GM19468 (cell line): ENCODE data around the gene SNX21.
"Not testable (repeated sequence)": the region's sequence is repeated elsewhere in the genome, so short reads cannot be mapped to it uniquely, and the experiment has no call there.

Experiments
- ATAC-seq: cut with Tn5 transposase; IDR thresholded peaks from one replicate; pipeline ENCODE4 v1.9.1; 2021; ENCODE audit warnings: mild to moderate bottlenecking, moderate library complexity, moderate number of reproducible peaks; ENCODE audit not compliant: unreplicated experiment; ENCODE audit errors: extremely low read depth

SNX21 gene

DNA sequence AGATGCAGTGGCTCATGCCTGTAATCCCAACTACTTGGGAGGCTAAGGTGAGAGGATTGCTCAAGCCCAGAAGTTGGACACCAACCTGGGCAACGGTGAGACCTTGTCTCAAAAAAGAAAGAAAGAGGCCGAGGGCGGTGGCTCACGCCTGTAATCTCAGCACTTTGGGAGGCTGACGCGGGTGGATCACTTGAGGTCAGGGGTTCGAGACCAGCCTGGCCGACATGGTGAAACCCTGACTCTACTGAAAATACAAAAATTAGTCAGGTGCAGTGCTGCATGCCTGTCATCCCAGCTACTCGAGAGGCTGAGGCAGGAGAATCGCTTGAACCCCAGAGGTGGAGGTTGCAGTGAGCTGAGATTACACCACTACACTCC lies 40.5 kb downstream of the SNX21 start:
- not testable (repeated sequence) for ATAC-seq

DNA sequence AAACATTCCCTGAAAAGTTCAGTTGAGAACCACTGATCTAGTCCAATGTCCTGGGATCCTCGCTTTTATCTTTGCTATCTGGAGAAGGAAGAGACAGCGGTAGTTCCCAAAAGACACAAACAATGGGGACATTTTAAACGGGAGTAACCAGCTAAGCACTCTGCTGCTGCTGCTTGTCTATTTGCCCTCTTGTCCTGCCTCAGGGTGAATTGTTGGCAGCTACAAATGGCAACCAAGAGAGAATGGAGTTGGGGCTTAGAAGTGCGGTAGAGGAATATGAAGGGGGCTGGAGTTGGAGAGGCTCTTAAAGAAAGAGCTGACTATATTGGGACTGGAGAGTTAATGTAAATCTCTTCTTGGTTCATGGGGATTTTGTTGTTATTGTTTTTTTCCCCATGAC lies 41.0 kb downstream of the SNX21 start:
- no peak for ATAC-seq

DNA sequence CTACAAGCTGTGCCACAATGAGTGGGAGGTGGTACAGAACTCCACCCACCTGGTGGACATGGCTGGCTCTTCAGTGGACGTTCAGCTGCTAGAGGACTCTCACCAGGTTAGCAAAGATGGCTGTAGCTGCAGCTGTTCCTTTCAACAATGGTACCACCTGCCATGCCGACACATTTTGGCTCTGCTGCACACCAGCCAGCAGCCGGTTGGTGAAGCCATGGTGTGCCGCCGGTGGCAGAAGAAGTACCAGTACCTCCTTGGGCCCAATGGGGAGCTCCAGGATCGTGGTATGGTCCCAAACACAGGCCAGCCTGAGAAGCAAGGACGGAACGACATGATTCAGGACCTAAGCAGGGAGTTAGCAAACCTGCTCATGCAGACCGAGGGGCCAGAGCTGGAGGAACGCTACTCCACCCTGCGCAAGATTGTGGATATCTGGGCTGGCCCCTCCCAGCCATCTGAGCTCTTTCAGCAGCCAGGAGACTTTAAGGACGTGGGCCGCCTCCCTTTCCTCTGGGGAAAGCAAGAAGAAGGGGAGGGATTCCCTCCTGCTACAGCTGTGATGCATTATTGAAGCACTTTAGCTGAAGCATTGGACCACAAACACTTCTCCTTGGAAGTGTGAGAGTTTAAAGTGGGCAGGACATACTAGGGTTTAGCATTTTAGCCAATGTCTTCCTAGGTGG lies 44.6 kb downstream of the SNX21 start:
- no peak for ATAC-seq

DNA sequence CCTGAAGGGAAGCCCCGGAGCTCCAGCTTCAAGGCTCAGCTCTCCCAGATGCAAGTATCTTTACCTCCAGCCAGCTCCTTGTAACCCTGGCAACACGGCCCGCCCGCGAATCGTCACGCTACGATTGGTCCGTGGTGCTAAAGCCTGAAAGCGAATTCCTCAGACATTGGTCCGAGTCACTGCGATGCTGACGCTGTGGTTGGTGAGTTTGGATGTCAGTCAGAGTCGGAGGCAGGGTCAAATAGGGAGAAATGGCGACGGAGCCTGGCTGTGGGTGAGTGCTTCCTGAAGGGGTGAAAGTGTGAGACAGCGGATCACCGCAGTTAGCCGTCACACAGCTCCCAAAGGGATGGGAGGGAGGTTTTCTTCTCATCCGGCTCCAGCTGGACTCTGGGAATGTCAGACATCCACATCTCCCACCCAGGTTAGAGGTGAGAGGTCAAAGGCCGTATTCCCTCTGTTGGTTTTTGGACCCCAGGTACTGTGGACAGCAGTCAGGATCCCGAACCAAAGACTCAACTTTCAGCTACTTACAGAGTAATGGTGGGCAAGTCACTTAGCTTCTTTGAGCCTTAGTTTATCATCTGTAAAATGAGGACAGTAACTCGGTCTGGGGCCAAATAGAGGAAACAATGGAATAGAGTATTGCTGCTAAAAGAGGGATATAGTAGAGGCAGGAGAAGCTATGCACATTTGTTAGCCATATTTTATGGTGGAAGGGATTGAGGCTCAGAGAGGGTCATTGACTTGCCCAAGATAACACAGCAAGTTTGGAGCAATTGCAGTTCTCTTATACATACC lies 47.6 kb downstream of the SNX21 start, which contains the start of gene ZSWIM1:
ZSWIM1 (plus strand) TSS at position 240 of the 801 bp plus-strand sequence. CDS start 1,366 bp downstream, outside the sequence.
- peak; percentile 95 for ATAC-seq

DNA sequence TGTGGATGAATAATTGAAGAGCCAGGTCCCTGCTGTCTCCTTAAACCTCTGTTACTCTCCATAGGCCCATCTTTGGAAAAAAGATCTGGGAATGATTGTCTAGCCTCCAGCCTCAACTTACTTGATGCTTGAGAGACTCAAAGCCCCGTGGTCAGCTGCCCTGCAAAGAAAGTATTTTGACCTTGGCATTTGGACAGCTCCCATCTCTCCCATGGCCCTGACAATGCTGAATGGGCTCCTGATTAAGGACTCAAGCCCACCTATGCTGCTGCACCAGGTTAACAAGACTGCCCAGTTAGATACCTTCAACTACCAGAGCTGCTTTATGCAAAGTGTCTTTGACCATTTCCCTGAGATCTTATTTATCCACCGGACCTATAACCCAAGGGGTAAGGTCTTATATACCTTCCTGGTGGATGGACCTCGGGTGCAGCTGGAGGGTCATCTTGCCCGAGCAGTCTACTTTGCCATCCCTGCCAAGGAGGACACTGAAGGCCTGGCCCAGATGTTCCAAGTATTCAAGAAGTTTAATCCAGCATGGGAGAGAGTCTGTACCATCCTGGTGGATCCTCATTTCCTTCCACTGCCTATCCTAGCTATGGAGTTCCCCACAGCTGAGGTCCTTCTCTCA lies 49.0 kb downstream of the SNX21 start:
- ATAC-seq = no peak

DNA sequence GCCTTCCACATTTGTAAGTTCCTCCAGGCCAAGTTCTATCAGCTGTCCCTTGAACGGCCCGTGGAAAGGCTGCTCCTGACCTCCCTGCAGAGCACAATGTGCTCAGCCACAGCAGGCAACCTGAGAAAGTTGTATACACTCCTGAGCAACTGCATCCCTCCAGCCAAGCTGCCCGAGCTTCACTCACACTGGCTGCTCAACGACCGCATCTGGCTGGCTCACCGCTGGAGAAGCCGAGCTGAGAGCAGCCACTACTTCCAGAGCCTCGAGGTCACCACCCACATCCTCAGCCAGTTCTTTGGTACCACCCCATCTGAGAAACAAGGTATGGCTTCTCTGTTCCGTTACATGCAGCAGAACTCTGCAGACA lies 49.5 kb downstream of the SNX21 start:
- no peak for ATAC-seq

DNA sequence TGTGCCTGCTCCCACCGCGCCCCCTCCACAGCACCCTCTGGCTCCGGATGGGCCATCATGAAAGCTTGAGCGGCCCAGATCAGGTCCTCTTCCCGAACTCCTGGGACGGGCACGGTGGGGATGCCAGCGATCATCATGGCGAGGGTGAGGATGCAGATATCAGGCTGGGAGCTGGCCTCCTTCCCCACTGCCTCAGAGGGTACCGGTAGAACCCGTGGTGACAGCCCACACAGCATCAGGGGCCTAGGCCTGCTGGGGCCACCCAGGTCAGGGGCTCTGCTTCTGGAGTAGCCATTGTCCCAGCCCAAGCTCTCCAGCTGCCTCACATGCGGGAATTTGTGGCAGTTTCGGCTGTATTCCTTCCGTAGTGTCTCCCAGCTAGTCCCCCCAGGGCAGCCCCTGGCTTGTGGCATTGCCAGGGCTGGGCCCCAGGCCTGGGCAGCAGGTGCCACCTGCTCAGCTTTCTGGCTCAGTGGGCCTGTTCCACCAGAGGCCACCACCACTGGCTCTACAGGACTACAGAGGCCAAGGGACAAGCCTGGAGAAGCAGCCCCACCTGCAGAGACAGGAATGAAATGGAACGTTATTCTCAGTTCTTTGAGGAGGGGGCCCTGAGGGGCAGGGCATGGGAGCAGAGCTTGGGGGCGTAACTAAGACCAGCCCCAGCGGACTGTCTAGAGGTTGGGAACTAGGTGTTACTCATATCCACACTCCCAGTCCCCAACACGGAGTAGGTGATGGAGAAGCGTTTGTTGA lies 53.2 kb downstream of the SNX21 start:
- ATAC-seq = no peak

DNA sequence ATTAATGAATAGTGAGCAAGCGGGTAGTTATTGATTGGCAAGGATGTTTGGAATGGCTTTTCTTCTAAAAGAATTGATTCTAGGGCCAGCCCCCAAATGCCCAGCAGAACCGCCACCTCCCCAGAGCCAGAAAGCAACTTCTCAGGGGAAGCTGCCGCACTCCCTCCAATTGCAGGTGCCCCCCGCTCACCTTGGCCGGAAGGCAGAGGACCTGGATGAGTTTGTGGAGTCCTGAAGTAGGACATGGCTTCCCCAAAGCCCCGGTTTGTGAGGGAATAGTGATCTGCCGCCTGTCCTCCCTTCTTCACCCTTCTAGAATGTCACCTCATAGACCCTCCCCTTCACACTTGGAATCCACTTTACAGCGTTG lies 53.7 kb downstream of the SNX21 start, which contains the start of gene SPATA25:
SPATA25 (minus strand) TSS at position 277 of the 370 bp plus-strand sequence; CDS start at position 245, 32 bp downstream.
- ATAC-seq = no peak

DNA sequence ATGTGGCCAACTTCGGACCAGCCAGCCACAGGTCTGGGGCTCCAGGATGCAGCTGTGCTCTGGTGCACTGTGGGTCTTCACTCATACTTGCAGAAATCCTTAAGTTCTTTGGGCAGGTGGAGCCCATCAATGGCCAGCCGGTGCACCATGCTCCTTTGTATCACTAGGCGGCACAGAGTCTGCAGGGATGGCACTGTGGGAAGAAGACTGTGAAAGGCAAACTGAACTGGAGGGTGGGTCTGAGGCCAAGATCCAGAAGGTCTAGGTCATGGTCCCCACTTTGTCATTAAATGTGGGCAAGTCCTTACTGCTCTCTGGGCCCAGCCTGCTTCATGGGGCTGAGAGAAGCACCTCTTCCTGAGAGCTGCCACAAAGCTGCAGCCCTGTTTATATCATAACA lies 55.1 kb downstream of the SNX21 start:
- no peak for ATAC-seq

DNA sequence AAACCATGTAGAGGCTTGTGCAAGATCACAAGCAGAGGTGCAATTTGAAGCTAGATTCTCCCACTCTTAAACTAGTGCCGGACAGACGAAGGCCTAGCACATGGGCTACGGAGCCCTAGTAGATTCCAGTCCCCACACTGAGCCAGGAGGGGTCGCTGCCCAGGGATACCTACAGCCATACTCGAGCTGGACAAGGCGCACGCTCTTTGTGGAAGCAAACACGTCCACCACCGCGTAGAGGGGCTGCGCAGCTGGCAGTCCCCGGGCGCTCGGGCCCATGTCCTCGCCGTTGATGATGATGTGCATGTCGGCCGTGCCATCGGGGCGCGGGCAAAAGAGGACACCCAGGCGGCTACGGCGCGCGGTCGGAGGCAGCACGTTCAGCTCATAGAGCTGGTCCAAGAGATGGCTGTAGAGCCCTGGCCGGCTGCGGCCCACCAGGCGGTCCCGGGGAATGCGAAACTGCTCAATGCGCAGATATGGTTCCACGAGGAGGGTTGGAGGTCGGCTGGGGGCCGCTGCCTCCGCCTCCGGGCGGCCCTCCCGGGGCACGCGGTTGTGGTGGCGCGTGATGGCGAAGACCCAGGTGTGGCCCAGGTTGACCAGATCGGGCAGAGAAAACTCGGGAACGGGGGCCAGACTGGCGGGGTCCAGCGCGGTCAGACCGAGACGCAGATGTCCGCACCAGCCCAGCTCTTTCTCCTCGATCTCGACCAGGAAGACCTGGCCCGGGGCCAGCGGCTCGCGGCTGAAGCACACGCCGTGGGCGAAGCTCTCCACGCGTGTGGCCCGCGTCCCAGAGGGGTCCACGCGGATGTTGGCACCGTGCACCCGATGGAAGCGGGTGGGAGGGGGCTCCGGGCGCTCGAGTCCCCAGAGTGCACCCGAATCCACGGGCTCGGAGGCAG lies 56.7 kb downstream of the SNX21 start:
- ATAC-seq = no peak

DNA sequence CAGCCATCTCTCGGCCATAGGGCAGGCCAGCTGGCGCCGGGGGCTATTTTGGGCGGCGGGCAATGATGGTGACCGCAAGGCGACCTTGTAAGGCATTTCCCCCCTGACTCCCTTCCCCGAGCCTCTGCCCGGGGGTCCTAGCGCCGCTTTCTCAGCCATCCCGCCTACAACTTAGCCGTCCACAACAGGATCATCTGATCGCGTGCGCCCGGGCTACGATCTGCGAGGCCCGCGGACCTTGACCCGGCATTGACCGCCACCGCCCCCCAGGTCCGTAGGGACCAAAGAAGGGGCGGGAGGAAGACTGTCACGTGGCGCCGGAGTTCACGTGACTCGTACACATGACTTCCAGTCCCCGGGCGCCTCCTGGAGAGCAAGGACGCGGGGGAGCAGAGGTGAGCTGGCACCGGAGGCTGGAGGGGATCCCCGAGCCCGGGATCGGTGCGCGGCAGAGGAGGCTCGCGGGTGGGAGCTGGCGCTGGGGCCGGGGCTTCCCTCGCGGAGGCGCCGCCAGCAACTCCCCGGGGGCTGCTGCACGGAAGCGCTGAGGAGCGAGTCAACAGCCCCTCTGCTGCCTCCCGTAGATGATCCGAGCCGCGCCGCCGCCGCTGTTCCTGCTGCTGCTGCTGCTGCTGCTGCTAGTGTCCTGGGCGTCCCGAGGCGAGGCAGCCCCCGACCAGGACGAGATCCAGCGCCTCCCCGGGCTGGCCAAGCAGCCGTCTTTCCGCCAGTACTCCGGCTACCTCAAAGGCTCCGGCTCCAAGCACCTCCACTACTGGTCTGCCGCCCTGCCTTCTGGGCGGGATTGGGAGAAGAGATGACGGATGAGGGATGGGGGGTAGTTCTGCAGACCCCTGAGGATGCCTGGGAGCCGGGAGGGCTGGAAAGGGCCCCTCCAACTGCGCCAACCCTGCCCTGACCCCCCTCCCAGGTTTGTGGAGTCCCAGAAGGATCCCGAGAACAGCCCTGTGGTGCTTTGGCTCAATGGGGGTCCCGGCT lies 57.7 kb downstream of the SNX21 start, which contains the start of the genes CTSA and NEURL2:
CTSA (plus strand) TSS at position 351 of the 999 bp plus-strand sequence; CDS start at position 585, 234 bp downstream.
NEURL2 (minus strand) TSS at position 224 of the 999 bp plus-strand sequence; CDS start at position 7, 217 bp downstream.
- ATAC-seq = peak; percentile 54

DNA sequence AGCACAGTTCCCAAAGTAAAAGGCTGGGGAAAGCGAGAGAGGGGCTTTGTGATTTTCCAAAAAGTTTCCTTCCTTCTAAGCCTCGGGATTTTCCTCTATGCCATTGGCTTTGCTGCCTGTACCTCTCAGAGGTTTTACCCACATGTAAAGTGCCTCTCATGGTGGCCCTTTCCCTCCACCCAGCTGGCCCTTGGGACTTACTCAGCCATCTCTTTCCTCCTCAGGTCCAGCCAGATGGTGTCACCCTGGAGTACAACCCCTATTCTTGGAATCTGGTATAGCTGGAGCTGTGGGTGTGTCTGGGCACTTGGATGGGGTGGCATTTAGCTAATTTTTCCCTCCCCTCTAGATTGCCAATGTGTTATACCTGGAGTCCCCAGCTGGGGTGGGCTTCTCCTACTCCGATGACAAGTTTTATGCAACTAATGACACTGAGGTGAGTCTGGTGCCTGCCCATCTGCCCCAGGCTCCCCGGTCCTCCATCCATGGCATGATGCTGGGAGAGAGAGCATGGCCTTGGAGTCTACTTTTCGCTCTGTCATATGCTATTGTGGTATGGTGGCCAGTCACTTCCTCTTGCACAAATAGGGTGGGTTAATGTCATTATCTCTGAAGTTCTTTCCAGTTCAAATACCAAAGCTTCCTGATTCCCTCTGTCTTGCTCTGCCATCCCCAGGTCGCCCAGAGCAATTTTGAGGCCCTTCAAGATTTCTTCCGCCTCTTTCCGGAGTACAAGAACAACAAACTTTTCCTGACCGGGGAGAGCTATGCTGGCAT lies 58.6 kb downstream of the SNX21 start:
- no peak for ATAC-seq
